HepG2 (cell line): ENCODE results near the gene TOX4. TPM values are rescaled to one million over a fixed set of nuclear protein-coding genes. Genes with fewer than 3 reads are reported as not detected.

ENCODE experiments used
- polyA plus RNA-seq, 8 experiments: library from polyadenylated mRNA; depleted of rRNA in 3 of 8; stranded (reverse) in 7 of 8; unstranded in 1 of 8; fragments of >200 nt; fragmentation: Illumina TruSeq in 4 of 8; extraction: Trizol in 4 of 8; gene quantifications; 2 replicates each; pipeline versions ENCODE4 v1.2.1 to v1.2.3, GENCODE V29; 2011 to 2016; ENCODE audit warnings: low read depth in 4 of 8, missing spikeins in 1 of 8, mixed read lengths in 1 of 8; ENCODE audit not compliant: insufficient read depth in 1 of 8
- small RNA-seq, 3 experiments: library from RNA; depleted of rRNA; stranded (forward); fragments of <200 nt; gene quantifications; one replicate each; pipeline ENCODE3, GENCODE V24; 2012; ENCODE audit warnings: low read depth in 2 of 3, low replicate concordance in 1 of 3; ENCODE audit not compliant: insufficient read length in 3 of 3, insufficient read depth in 2 of 3
- total RNA-seq, 5 experiments: library from RNA; depleted of rRNA; stranded (reverse); fragments of >200 nt; fragmentation: Illumina TruSeq; extraction: Trizol; gene quantifications; 2 replicates each; pipeline ENCODE4 v1.2.3, GENCODE V29; 2016; ENCODE audit warnings: low read depth in 1 of 5

Gene TOX4
- total and polyA plus RNA-seq, 2 of the 13 experiments (the other 11 are each of a cell fraction or from before 2014, with no cell fraction given) = 71.8 to 163 TPM

Small RNA genes within 50 kb of the gene (small RNA-seq; reads per million reads assigned to genes)
- gene RN7SL650P = 0 reads per million in 3 experiments

Other genes with a start within 250 kb of the TOX4 start
- gene HNRNPC, start 207.8 kb upstream of the TOX4 start, total RNA-seq (2016; rRNA removed; fragmentation: Illumina TruSeq; extraction: Trizol) = 1,099 and 1,563 TPM in 2 replicates
- 577 and 628 TPM in 2 replicates for gene HNRNPC, start 207.8 kb upstream of the TOX4 start, polyA plus RNA-seq (2011; rRNA removed)
- 0.10 and 0.13 TPM in 2 replicates for gene RPGRIP1, start 197.1 kb upstream of the TOX4 start, total RNA-seq (2016; rRNA removed; fragmentation: Illumina TruSeq; extraction: Trizol)
- 0.47 and 1.1 TPM in 2 replicates for gene RPGRIP1, start 197.1 kb upstream of the TOX4 start, polyA plus RNA-seq (2011; rRNA removed)
- 230 and 340 TPM in 2 replicates for gene SUPT16H, start 93.2 kb upstream of the TOX4 start, total RNA-seq (2016; rRNA removed; fragmentation: Illumina TruSeq; extraction: Trizol)
- 68.0 and 77.5 TPM in 2 replicates for gene SUPT16H, start 93.2 kb upstream of the TOX4 start, polyA plus RNA-seq (2011; rRNA removed)
- gene CHD8, start 21.1 kb upstream of the TOX4 start, total RNA-seq (2016; rRNA removed; fragmentation: Illumina TruSeq; extraction: Trizol) = 79.6 and 92.9 TPM in 2 replicates
- gene CHD8, start 21.1 kb upstream of the TOX4 start, polyA plus RNA-seq (2011; rRNA removed) = 35.1 and 43.9 TPM in 2 replicates
- 36.0 and 46.4 TPM in 2 replicates for gene RAB2B, start 236 bp upstream of the TOX4 start, total RNA-seq (2016; rRNA removed; fragmentation: Illumina TruSeq; extraction: Trizol)
- 55.6 and 60.6 TPM in 2 replicates for gene RAB2B, start 236 bp upstream of the TOX4 start, polyA plus RNA-seq (2011; rRNA removed)
- 114 and 123 TPM in 2 replicates for gene METTL3, start 34.1 kb downstream of the TOX4 start, total RNA-seq (2016; rRNA removed; fragmentation: Illumina TruSeq; extraction: Trizol)
- gene METTL3, start 34.1 kb downstream of the TOX4 start, polyA plus RNA-seq (2011; rRNA removed) = 122 and 130 TPM in 2 replicates
- gene SALL2, start 49.2 kb downstream of the TOX4 start, total RNA-seq (2016; rRNA removed; fragmentation: Illumina TruSeq; extraction: Trizol) = 4.9 and 7.6 TPM in 2 replicates
- gene SALL2, start 49.2 kb downstream of the TOX4 start, polyA plus RNA-seq (2011; rRNA removed) = 5.8 and 7.0 TPM in 2 replicates
- not detected in 2 replicates for gene OR10G3, start 102.9 kb downstream of the TOX4 start, total RNA-seq (2016; rRNA removed; fragmentation: Illumina TruSeq; extraction: Trizol)
- not detected in 2 replicates for gene OR10G3, start 102.9 kb downstream of the TOX4 start, polyA plus RNA-seq (2011; rRNA removed)
- not detected in 2 replicates for gene OR10G2, start 157.7 kb downstream of the TOX4 start, total RNA-seq (2016; rRNA removed; fragmentation: Illumina TruSeq; extraction: Trizol)
- gene OR10G2, start 157.7 kb downstream of the TOX4 start, polyA plus RNA-seq (2011; rRNA removed) = not detected in 2 replicates
- not detected in 2 replicates for gene OR4E2, start 176.6 kb downstream of the TOX4 start, total RNA-seq (2016; rRNA removed; fragmentation: Illumina TruSeq; extraction: Trizol)
- gene OR4E2, start 176.6 kb downstream of the TOX4 start, polyA plus RNA-seq (2011; rRNA removed) = not detected in 2 replicates
- not detected in 2 replicates for gene OR4E1, start 196.6 kb downstream of the TOX4 start, total RNA-seq (2016; rRNA removed; fragmentation: Illumina TruSeq; extraction: Trizol)
- not detected in 2 replicates for gene OR4E1, start 196.6 kb downstream of the TOX4 start, polyA plus RNA-seq (2011; rRNA removed)